H1 (cell line): ENCODE results near the gene KRT3. TPM values are rescaled to one million over a fixed set of nuclear protein-coding genes. Genes with fewer than 3 reads are reported as not detected.

Experiments
- CTCF ChIA-PET: fragments of 300-600 bp; sonication (Branson Sonifier 250); formaldehyde crosslinking; loops from one replicate; lab custom pipeline; 2021; ENCODE audit not compliant: partially characterized antibody; lab: Charles Lee
- POLR2A ChIA-PET: fragments of 300-600 bp; sonication (Branson Sonifier 250); formaldehyde crosslinking; loops from one replicate; lab custom pipeline; 2021; ENCODE audit warnings: inconsistent platforms; ENCODE audit not compliant: partially characterized antibody; lab: Charles Lee
- DNase-seq, 2 experiments: peaks; one replicate each; pipeline versions ENCODE4 v3.0.0 to v3.0.0-alpha.2; 2010 to 2022; ENCODE audit warnings: low spot score in 2 of 2, low read depth in 1 of 2, mixed read lengths in 1 of 2
- FAIRE-seq: peaks from 2 replicates; lab custom pipeline; 2011; peaks lifted over from hg19 to GRCh38; lab: Jason Lieb, UNC
- H2AFZ ChIP-seq: 2 replicates; pipeline ENCODE4 v1.8.1; 2012; ENCODE audit warnings: low read length, inconsistent platforms
- H2AK5ac ChIP-seq: 2 replicates; pipeline ENCODE4 v1.6.1; 2013; ENCODE audit warnings: low read depth, low read length
- H2BK120ac ChIP-seq: replicated peaks from 2 replicates; pipeline ENCODE3; 2013; ENCODE audit warnings: low read depth, low read length, inconsistent platforms
- H2BK12ac ChIP-seq: 2 replicates; pipeline ENCODE4 v1.6.1; 2013; ENCODE audit warnings: low read depth, low read length
- H2BK15ac ChIP-seq: 2 replicates; pipeline ENCODE4 v1.6.1; 2013; ENCODE audit warnings: low read length
- H2BK20ac ChIP-seq: 2 replicates; pipeline ENCODE4 v1.6.1; 2013; ENCODE audit warnings: low read length
- H2BK5ac ChIP-seq: 2 replicates; pipeline ENCODE4 v1.6.1; 2013; ENCODE audit warnings: low read depth, low read length
- H3K14ac ChIP-seq: 2 replicates; pipeline ENCODE4 v1.6.1; 2013; ENCODE audit warnings: inconsistent platforms; ENCODE audit not compliant: insufficient read length
- H3K18ac ChIP-seq: 2 replicates; pipeline ENCODE4 v1.6.1; 2013; ENCODE audit warnings: low read length; ENCODE audit errors: extremely low read depth
- H3K23ac ChIP-seq: 2 replicates; pipeline ENCODE4 v1.6.1; 2013; ENCODE audit warnings: inconsistent platforms; ENCODE audit not compliant: insufficient read length
- H3K23me2 ChIP-seq: 2 replicates; pipeline ENCODE4 v1.6.1; 2013; ENCODE audit warnings: low read depth, low read length
- H3K27ac ChIP-seq: 2 replicates; pipeline ENCODE4 v1.6.1; 2011; ENCODE audit warnings: low read depth, low read length, inconsistent platforms
- H3K27me3 ChIP-seq, 4 experiments: replicated peaks in 1 of 4; 1 replicate in 1 of 4; 2 replicates in 3 of 4; pipeline versions ENCODE4 v1.6.1 to v1.8.1; 2011 to 2013; ENCODE audit warnings: low read length in 3 of 4, mild to moderate bottlenecking in 3 of 4, inconsistent platforms in 2 of 4, mixed read lengths in 2 of 4, moderate library complexity in 1 of 4; ENCODE audit not compliant: control insufficient read depth in 3 of 4, insufficient read depth in 3 of 4; ENCODE audit errors: extremely low read depth in 1 of 4
- H3K36me3 ChIP-seq, 4 experiments: 2 replicates each; pipeline versions ENCODE4 v1.6.1 to v1.8.1; 2011 to 2013; ENCODE audit warnings: mild to moderate bottlenecking in 4 of 4, low read length in 3 of 4, moderate library complexity in 2 of 4, control low read depth in 1 of 4, inconsistent platforms in 1 of 4; ENCODE audit not compliant: insufficient read depth in 4 of 4, control insufficient read depth in 2 of 4
- H3K4ac ChIP-seq: replicated peaks from 2 replicates; pipeline ENCODE3; 2013; ENCODE audit warnings: low read length, low read depth, mixed read lengths, inconsistent platforms; ENCODE audit not compliant: insufficient read length
- H3K4me1 ChIP-seq, 4 experiments: replicated peaks in 1 of 4; 1 replicate in 1 of 4; 2 replicates in 3 of 4; pipeline versions ENCODE4 v1.6.1 to v1.8.1; 2011 to 2013; ENCODE audit warnings: low read length in 3 of 4, inconsistent platforms in 2 of 4, mixed read lengths in 1 of 4; ENCODE audit not compliant: insufficient read depth in 4 of 4, control insufficient read depth in 3 of 4
- H3K4me2 ChIP-seq, 2 experiments: 2 replicates each; pipeline versions ENCODE4 v1.6.1 to v1.8.1; 2011 to 2013; ENCODE audit warnings: low read depth in 2 of 2, low read length in 2 of 2, control low read depth in 1 of 2, inconsistent platforms in 1 of 2, mild to moderate bottlenecking in 1 of 2; ENCODE audit not compliant: insufficient read depth in 1 of 2
- H3K4me3 ChIP-seq, 4 experiments: fragments of 200-600, 300-600 bp in 1 of 4; sonication (generic), shearing (Covaris generic), sonication (Bioruptor Twin) in 1 of 4; 2 replicates each; pipeline versions ENCODE4 v1.5.1 to v1.8.1; 2011 to 2016; ENCODE audit warnings: low read length in 4 of 4, low read depth in 3 of 4, control low read depth in 2 of 4, inconsistent platforms in 2 of 4, mild to moderate bottlenecking in 2 of 4, mixed read lengths in 1 of 4, moderate library complexity in 1 of 4; ENCODE audit not compliant: insufficient read depth in 2 of 4; ENCODE audit errors: extremely low read depth in 1 of 4
- H3K56ac ChIP-seq: replicated peaks from 2 replicates; pipeline ENCODE3; 2013; ENCODE audit warnings: low read depth, mild to moderate bottlenecking, mixed read lengths, low read length, inconsistent platforms; ENCODE audit not compliant: insufficient read length
- H3K79me1 ChIP-seq: 2 replicates; pipeline ENCODE4 v1.6.1; 2013; ENCODE audit warnings: low read depth, low read length, control low read depth
- H3K79me2 ChIP-seq, 2 experiments: 2 replicates each; pipeline versions ENCODE4 v1.6.1 to v1.8.1; 2012 to 2013; ENCODE audit warnings: low read length in 2 of 2, mild to moderate bottlenecking in 2 of 2, inconsistent platforms in 1 of 2; ENCODE audit not compliant: insufficient read depth in 2 of 2, control insufficient read depth in 1 of 2
- H3K9ac ChIP-seq, 4 experiments: replicated peaks in 1 of 4; 1 replicate in 1 of 4; 2 replicates in 3 of 4; pipeline versions ENCODE4 v1.6.1 to v1.8.1; 2011 to 2013; ENCODE audit warnings: low read depth in 3 of 4, low read length in 3 of 4, control low read depth in 2 of 4, mild to moderate bottlenecking in 2 of 4, moderate library complexity in 2 of 4, inconsistent platforms in 1 of 4; ENCODE audit errors: extremely low read depth in 1 of 4
- H3K9me3 ChIP-seq, 2 experiments: 2 replicates each; pipeline versions ENCODE4 v1.6.1 to v1.8.1; 2012 to 2013; ENCODE audit warnings: mild to moderate bottlenecking in 2 of 2, moderate library complexity in 2 of 2, control low read depth in 1 of 2, inconsistent platforms in 1 of 2, low read depth in 1 of 2, low read length in 1 of 2, mixed read lengths in 1 of 2; ENCODE audit not compliant: insufficient read depth in 2 of 2
- H4K20me1 ChIP-seq, 2 experiments: replicated peaks in 1 of 2; 2 replicates each; pipeline versions ENCODE3 to v1.8.1; 2011 to 2013; ENCODE audit warnings: inconsistent platforms in 2 of 2, low read length in 2 of 2, mild to moderate bottlenecking in 1 of 2; ENCODE audit not compliant: insufficient read depth in 2 of 2, control insufficient read depth in 1 of 2
- H4K5ac ChIP-seq: 2 replicates; pipeline ENCODE4 v1.6.1; 2013; ENCODE audit warnings: low read length, low read depth, mixed read lengths, inconsistent platforms; ENCODE audit not compliant: insufficient read length
- H4K8ac ChIP-seq: 2 replicates; pipeline ENCODE4 v1.8.0; 2013; ENCODE audit warnings: mild to moderate bottlenecking, moderate library complexity, low read length, inconsistent platforms; ENCODE audit not compliant: insufficient read depth; ENCODE audit errors: extremely low read depth
- H4K91ac ChIP-seq: replicated peaks from 2 replicates; pipeline ENCODE3; 2013; ENCODE audit warnings: low read length, mixed read lengths, inconsistent platforms; ENCODE audit not compliant: insufficient read length
- E2F6 ChIP-seq: IDR thresholded peaks from 2 replicates; pipeline ENCODE4 v1.6.1; 2012; ENCODE audit warnings: inconsistent platforms
- FOSL1 ChIP-seq: IDR thresholded peaks from 2 replicates; pipeline ENCODE4 v1.6.1; 2011; ENCODE audit warnings: mild to moderate bottlenecking, low read depth, low read length, moderate library complexity; ENCODE audit not compliant: insufficient read depth
- POLR2A ChIP-seq, 2 experiments: IDR thresholded peaks; 1 replicate in 1 of 2; 2 replicates in 1 of 2; pipeline ENCODE4 v1.6.1; 2011; ENCODE audit warnings: low read depth in 2 of 2, low read length in 2 of 2, mild to moderate bottlenecking in 2 of 2; ENCODE audit errors: control extremely low read depth in 1 of 2
- POLR2AphosphoS5 ChIP-seq: IDR thresholded peaks from 2 replicates; pipeline ENCODE4 v1.6.1; 2011; ENCODE audit warnings: low read depth, low read length
- RAD21 ChIP-seq, 2 experiments: IDR thresholded peaks in 1 of 2; conservative IDR thresholded peaks in 1 of 2; 2 replicates each; pipeline ENCODE4 v1.6.1; 2011; ENCODE audit warnings: low read depth in 2 of 2, low read length in 2 of 2, improper control_type of control experiment in 1 of 2, inconsistent platforms in 1 of 2, mild to moderate bottlenecking in 1 of 2, moderate library complexity in 1 of 2
- RXRA ChIP-seq: IDR thresholded peaks from 2 replicates; pipeline ENCODE4 v1.6.1; 2011; ENCODE audit warnings: low read depth, mild to moderate bottlenecking, low read length, moderate library complexity; ENCODE audit not compliant: insufficient read depth
- SP4 ChIP-seq: IDR thresholded peaks from 2 replicates; pipeline ENCODE4 v1.6.1; 2012; ENCODE audit warnings: low read length, inconsistent platforms
- TAF7 ChIP-seq: optimal IDR thresholded peaks from 2 replicates; pipeline ENCODE3; 2011; ENCODE audit warnings: low read depth, mild to moderate bottlenecking, inconsistent platforms, low read length, moderate library complexity, borderline replicate concordance
- TCF12 ChIP-seq: IDR thresholded peaks from 2 replicates; pipeline ENCODE4 v1.6.1; 2011; ENCODE audit warnings: low read depth, mild to moderate bottlenecking, low read length
- YY1 ChIP-seq: IDR thresholded peaks from 2 replicates; pipeline ENCODE4 v1.6.1; 2011; ENCODE audit warnings: low read depth, mild to moderate bottlenecking, low read length
- ZNF274 ChIP-seq: IDR thresholded peaks from 2 replicates; pipeline ENCODE4 v1.7.0; 2012; ENCODE audit warnings: low read length, borderline replicate concordance; ENCODE audit errors: extremely low read depth
- WGBS, 2 experiments: shearing (Covaris generic) in 1 of 2; methylation state at CpG; one replicate each; pipeline versions ENCODE4 v1.1.6 to v1.1.7; 2013 to 2015; ENCODE audit warnings: low lambda C conversion rate in 2 of 2, mixed read lengths in 2 of 2, inconsistent platforms in 1 of 2, low coverage in 1 of 2, missing lambda C conversion rate in 1 of 2; ENCODE audit not compliant: insufficient replicate concordance in 2 of 2, insufficient coverage in 1 of 2, insufficient read length in 1 of 2; ENCODE audit errors: extremely low coverage in 1 of 2, missing lambda C conversion rate in 1 of 2; 5-methylcytosine and 5-hydroxymethylcytosine counted together
- polyA plus RNA-seq, 7 experiments: library from polyadenylated mRNA; depleted of rRNA in 3 of 7; stranded (reverse) in 5 of 7; unstranded in 2 of 7; fragments of >200 nt in 5 of 7; fragments of 200-250 nt in 2 of 7; gene quantifications; 1 replicate in 5 of 7; 2 replicates in 1 of 7; 4 replicates in 1 of 7; pipeline versions ENCODE4 v1.2.1 to v1.2.3, GENCODE V29; 2011 to 2013; ENCODE audit warnings: missing spikeins in 2 of 7, mixed read lengths in 2 of 7
- total RNA-seq: library from RNA; stranded (reverse); fragmentation: NEBNext Ultra II Directional; extraction: Animal tissue kit (Norgen Biotek cat#: 25700); gene quantifications from 2 replicates; pipeline ENCODE4 v1.2.1, GENCODE V29; 2021

The KRT3 gene
- total and polyA plus RNA-seq, 2 of the 8 experiments (the other 6 are each of a cell fraction or from before 2014, with no cell fraction given): not detected

- H2BK120ac ChIP-seq: no peak overlapping the region
- ChIA-PET POLR2A (interaction anchor here (0.7 kb wide), 1 partner anchor 18 kb away, joined by 3 read pairs; no protein-coding TSS in a partner anchor), CTCF (interaction anchor here (0.8 to 3.5 kb wide), 8 partner anchors 10 to 167 kb away, joined by 3 to 14 read pairs (median 5); no protein-coding TSS in a partner anchor)
- DNase-seq (no peak), FAIRE-seq (no peak)
- H3K9ac ChIP-seq: no peak overlapping the region
- H3K4me3 ChIP-seq: no peak overlapping the region
- 91% methylated on average over 4 of the region's 4 CpGs; no CpG with 5 or more reads in 1 of the 2 experiments for WGBS, 2 experiments
- H2BK15ac ChIP-seq: no peak overlapping the region
- TF ChIP-seq ZNF274: no peak
- TF ChIP-seq SP4: no peak
- no peak for TF ChIP-seq TAF7
- TF ChIP-seq POLR2AphosphoS5: no peak
- no peak for TF ChIP-seq POLR2A (IDR thresholded peaks at IDR 0.05; ENCODE audit: control extremely low read depth in 1 of 2, low read depth in 2 of 2, low read length in 2 of 2)
- TF ChIP-seq FOSL1: no peak
- TF ChIP-seq TCF12: no peak
- TF ChIP-seq RXRA: no peak
- TF ChIP-seq E2F6: no peak
- TF ChIP-seq RAD21 (IDR thresholded peaks at IDR 0.05 in 1 of 2, conservative IDR thresholded peaks at IDR 0.05 in 1 of 2; ENCODE audit: low read depth in 2 of 2, low read length in 2 of 2): no peak
- TF ChIP-seq YY1: no peak
- H3K27ac ChIP-seq: no peak overlapping the region
- H4K8ac ChIP-seq: no peak overlapping the region
- H3K4me2 ChIP-seq: no peak overlapping the region
- H4K91ac ChIP-seq: no peak overlapping the region
- H3K4ac ChIP-seq: no peak overlapping the region
- H3K18ac ChIP-seq: no peak overlapping the region
- no peaks in the 10 kb centered on the region for H4K20me1 ChIP-seq
- no peak overlapping the region for H2AK5ac ChIP-seq
- H2AFZ ChIP-seq: no peak overlapping the region
- H3K4me1 ChIP-seq: no peaks in the 10 kb centered on the region
- H3K27me3 ChIP-seq: no peaks in the 10 kb centered on the region
- H3K79me2 ChIP-seq: no peaks in the 10 kb centered on the region
- H3K9me3 ChIP-seq: no peaks in the 10 kb centered on the region
- no peak overlapping the region for H3K14ac ChIP-seq
- no peak overlapping the region for H2BK5ac ChIP-seq
- no peaks in the 10 kb centered on the region for H3K36me3 ChIP-seq
- no peak overlapping the region for H2BK12ac ChIP-seq
- H3K79me1 ChIP-seq: no peaks in the 10 kb centered on the region
- no peak overlapping the region for H3K56ac ChIP-seq
- no peak overlapping the region for H4K5ac ChIP-seq
- H2BK20ac ChIP-seq: no peak overlapping the region
- H3K23me2 ChIP-seq: no peaks in the 10 kb centered on the region
- H3K23ac ChIP-seq: no peak overlapping the region
These were observed 18.4 kb downstream of the KRT3 start for GRCh38 chr12:52777566-52777965.
